Measurements from ENCODE around the gene ACER2.
A peak's percentile ranks its signal among the peaks of the same experiment; 100 is the strongest.

Gene ACER2

GRCh38 chr9:19470981-19471650 lies 62.3 kb downstream of the ACER2 start:
- TF ChIP-seq CTCF (IDR thresholded peaks at IDR 0.05; ENCODE audit: control extremely low read depth, extremely low read depth, low read depth, missing control alignments), result no peak
- ChIA-PET POLR2A (no interaction called here), CTCF (interaction anchor here (0.6 to 2.7 kb wide), 8 partner anchors 10 to 456 kb away, joined by 3 to 20 read pairs (median 5); no protein-coding TSS in a partner anchor)
- no peak for DNase-seq (ENCODE audit: extremely low spot score)

DNA sequence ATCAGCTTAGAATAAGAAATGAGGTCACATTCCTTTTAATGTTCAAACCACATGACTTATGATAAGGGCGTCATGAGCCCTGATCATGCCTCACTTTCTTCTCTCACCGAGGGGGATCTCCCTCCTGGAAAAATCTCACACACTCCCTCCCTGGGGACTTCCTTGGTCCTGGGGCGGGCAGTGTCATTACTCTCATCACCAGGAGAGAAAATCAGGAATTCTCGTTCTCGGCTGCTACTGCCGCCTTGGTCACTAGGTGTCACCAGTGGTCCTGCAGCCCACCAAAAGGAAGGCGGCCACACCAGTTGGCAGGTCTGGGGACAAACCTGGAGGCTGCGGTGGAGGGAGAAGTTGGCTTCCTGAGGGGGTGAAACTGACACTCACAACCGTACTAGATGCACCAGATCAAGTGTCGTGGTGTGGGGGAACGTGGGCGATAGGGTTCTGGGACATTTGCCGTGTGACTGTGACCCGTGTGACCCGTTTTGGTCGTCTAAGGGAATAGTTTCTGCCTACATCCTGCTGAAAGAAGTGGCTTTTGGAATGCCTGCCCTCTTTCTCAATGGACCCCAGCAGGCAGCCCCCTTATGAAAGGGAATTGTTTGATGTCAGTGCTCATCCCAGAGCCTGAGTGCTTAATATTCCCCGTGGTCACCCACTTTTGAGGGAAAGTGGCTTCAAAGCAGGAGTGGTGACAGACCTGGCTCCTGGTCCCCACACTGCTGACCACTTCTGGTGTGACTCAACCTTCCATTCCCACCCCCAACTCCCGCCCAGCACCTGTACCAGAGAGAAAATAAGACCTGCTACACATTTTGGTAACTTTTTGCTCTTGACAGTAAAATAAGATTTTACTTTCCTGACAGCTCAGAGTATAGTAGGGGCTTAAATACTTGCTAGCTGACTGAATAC lies 63.2 kb downstream of the ACER2 start:
- POLR2A ChIA-PET, result no interaction called here
- CTCF ChIA-PET, result interaction anchor here (0.6 to 5.2 kb wide), 10 partner anchors 8 to 455 kb away, joined by 3 to 44 read pairs (median 5); no protein-coding TSS in a partner anchor
- peak; percentile 70 for DNase-seq (ENCODE audit: extremely low spot score)
- peak; percentile 79 for TF ChIP-seq CTCF (IDR thresholded peaks at IDR 0.05; ENCODE audit: control extremely low read depth, extremely low read depth, low read depth, missing control alignments)

DNA sequence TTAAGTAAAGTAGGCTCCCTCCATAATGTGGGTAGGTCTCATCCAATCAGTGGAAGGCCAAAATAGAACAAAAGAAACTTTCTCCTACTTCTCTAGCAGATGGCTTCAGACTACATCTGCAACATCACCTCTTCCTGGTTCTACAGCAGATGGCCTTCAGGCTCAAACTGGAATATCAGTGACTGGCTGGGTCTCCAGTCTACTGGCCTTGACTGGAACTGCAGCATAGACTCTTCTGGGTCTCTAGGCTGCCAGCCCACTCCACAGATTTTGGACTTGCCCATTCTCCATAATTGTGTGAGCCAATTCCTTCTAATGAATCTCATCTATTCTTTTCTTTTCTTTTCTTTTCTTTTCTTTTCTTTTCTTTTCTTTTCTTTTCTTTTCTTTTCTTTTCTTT lies 64.8 kb downstream of the ACER2 start:
- DNase-seq (ENCODE audit: extremely low spot score), result no peak
- TF ChIP-seq CTCF (IDR thresholded peaks at IDR 0.05; ENCODE audit: control extremely low read depth, extremely low read depth, low read depth, missing control alignments), result no peak
- CTCF ChIA-PET, result interaction anchor here (1.5 to 5.2 kb wide), 2 partner anchors 10 to 11 kb away, joined by 6 to 44 read pairs; no protein-coding TSS in a partner anchor
- POLR2A ChIA-PET, result no interaction called here

GRCh38 chr9:19479874-19480273 lies 71.1 kb downstream of the ACER2 start:
- ChIA-PET CTCF (interaction anchor here (1.2 to 7.5 kb wide), 2 partner anchors 10 to 15 kb away, joined by 4 to 50 read pairs; no protein-coding TSS in a partner anchor), POLR2A (no interaction called here)
- no peak for DNase-seq (ENCODE audit: extremely low spot score)
- TF ChIP-seq CTCF (IDR thresholded peaks at IDR 0.05; ENCODE audit: control extremely low read depth, extremely low read depth, low read depth, missing control alignments), result no peak

GRCh38 chr9:19480345-19480744 lies 71.5 kb downstream of the ACER2 start:
- TF ChIP-seq CTCF (IDR thresholded peaks at IDR 0.05; ENCODE audit: control extremely low read depth, extremely low read depth, low read depth, missing control alignments), result no peak
- POLR2A ChIA-PET, result no interaction called here
- CTCF ChIA-PET, result interaction anchor here (1.2 to 7.5 kb wide), 3 partner anchors 9 to 16 kb away, joined by 4 to 50 read pairs (median 5); no protein-coding TSS in a partner anchor
- no peak for DNase-seq (ENCODE audit: extremely low spot score)

- no peak for TF ChIP-seq CTCF (IDR thresholded peaks at IDR 0.05; ENCODE audit: control extremely low read depth, extremely low read depth, low read depth, missing control alignments)
- CTCF ChIA-PET, result interaction anchor here (0.8 to 7.5 kb wide), 4 partner anchors 9 to 30 kb away, joined by 3 to 50 read pairs (median 4); no protein-coding TSS in a partner anchor
- no peak for DNase-seq (ENCODE audit: extremely low spot score)
- POLR2A ChIA-PET, result no interaction called here
These were observed 72.5 kb downstream of the ACER2 start for GRCh38 chr9:19481121-19481870.

Measured in GM10248 (cell line).